GM19397 (cell line): ENCODE measurements around the gene TOR1AIP2.
A peak's percentile ranks its signal among the peaks of the same experiment; 100 is the strongest.

ENCODE experiments used
- ATAC-seq: cut with Tn5 transposase; IDR thresholded peaks from one replicate; pipeline ENCODE4 v1.9.1; 2021; ENCODE audit warnings: mild to moderate bottlenecking, moderate library complexity; ENCODE audit not compliant: unreplicated experiment

The TOR1AIP2 gene

DNA sequence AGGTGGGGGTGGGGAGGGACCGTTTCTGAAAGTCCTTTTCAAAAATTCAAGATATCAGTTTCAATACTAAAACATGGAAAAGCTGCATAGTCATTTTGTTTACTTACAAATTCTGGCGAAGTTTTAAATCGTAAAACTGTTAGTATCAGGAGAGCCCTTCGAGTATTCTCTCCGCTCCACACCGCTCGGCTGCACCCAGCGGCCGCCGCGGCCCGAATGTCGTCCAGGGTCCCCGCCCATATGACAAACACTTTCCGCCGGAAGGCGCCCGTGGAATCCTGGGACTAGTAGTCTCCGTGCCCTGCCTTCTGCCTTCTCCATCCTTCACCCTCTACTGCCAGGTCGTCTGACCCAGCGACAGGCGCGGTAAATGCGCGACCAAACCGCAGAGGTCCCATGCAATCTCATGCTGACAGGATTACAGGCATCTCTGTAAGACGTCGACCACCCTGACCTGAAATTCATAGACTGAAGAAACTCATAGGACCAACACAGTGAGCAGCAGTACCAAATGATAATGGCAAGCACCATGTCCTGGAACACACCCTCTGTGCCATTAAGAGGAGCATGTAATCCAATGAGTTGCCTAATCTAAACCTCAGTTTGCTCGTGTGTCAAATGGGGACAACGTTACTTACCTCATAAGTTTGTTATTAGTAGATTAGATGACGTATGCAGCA, at the start of gene TOR1AIP2:
TOR1AIP2 (minus strand) TSS at position 218 of the 680 bp plus-strand sequence. CDS start 25,138 bp downstream, outside the sequence.
- ATAC-seq, result peak; percentile 64

- ATAC-seq, result no peak
Measured at GRCh38 chr1:179926850-179927205, 49.2 kb upstream of the TOR1AIP2 start.

DNA sequence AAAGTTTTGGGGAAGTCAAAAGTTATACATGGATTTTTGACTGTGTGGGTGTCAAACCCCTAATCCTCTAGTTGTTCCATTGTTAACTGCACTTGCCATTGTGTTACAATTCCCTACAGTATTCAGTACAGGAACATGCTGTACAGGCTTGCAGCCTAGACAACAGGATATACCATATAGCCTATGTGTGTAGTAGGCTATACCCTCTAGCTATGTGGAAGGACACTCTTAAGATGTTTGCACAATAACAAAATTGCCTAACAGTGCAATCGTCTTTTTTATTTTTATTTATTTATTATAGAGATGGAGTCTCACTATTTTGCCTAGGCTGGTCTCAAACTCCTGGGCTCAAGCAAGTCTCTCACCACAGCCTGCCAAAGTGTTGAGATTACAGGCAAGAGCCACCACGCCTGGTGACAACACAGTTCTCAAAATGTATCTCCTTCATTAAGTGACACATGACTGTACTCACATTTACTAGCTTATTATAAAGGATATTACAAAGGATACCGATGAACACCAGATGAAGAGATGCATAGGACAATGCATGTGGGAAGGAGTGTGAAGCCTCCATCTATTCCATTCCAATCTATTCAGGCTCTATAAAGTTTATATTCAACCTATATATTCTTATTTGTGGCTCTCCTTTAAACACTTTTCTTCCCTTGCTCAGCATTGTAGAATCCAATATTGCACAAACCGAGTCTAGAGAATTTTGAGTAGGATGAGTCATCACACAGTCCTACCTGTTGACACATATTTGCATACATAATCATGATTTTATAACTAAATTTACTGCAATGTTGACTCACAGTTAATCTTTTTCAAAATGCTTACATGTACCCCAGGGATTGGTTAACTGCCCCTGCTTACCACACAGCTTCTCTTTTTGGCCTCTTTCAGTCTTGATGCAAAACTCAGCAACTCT, 48.6 kb upstream of the TOR1AIP2 start:
- ATAC-seq, result no peak

GRCh38 chr1:179925302-179925701, 47.7 kb upstream of the TOR1AIP2 start:
- ATAC-seq, result no peak

GRCh38 chr1:179924268-179924667, 46.7 kb upstream of the TOR1AIP2 start:
- ATAC-seq, result no peak

DNA sequence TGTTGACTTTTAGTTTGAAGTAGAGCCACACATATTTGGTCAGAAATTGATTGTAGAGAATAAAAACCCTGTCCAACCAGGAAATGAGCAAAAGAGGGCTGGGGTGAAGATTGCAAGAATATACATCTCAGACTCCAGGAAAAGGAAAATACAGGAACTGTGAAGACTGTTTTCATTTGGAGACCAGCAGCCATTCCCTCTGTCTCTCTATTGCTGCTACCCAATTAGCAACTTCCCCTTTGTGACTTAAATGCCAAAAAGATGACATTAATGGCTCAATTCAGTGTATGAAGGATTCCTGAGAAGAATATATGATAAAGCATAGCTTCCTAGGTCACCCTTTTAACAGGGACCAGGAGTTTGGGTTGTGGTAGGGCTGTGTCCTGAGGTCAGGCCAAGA, 45.4 kb upstream of the TOR1AIP2 start:
- no peak for ATAC-seq

GRCh38 chr1:179921981-179922872, 44.6 kb upstream of the TOR1AIP2 start:
- no peak for ATAC-seq

- no peak for ATAC-seq
Measured at GRCh38 chr1:179921472-179921871, 43.9 kb upstream of the TOR1AIP2 start.

GRCh38 chr1:179917601-179918429, 40.2 kb upstream of the TOR1AIP2 start:
- ATAC-seq, result no peak

- ATAC-seq, result no peak
Measured at GRCh38 chr1:179911812-179912211, 34.2 kb upstream of the TOR1AIP2 start.

DNA sequence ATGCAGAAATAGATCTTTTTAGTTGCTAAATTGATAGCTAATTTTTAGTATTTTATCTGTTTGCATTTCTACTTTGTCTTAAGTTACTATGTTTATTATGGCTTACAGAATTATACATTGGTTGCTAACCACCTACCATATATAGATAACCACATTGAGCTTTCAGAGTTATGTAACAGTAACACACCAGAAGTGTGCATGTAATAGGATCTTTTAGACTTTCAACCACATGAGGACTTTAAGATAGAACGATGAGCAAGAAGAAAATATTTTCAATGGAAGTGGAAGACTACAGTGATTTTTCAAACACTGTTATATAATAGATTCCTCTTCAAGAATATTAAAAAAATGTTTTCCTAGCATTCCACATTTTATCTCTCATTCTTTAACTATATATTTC, 33.3 kb upstream of the TOR1AIP2 start:
- ATAC-seq, result no peak

DNA sequence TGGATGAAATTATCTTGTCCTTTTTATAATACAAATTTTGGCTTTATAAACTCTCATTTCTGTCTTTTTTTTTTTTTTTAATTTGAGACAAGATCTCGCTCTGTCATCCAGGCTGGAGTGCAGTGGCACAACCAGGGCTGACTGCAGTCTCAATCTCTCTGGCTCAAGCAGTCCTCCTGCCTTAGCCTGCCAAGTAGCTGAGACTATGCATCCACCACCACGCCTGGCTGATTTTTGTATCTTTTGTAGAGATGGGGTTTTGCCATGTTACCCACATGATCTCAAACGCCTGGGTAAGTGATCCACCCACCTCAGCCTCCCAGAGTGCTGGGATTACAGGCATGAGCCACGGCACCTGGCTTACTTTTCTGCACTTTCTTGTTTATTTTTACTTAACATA, 12.0 kb upstream of the TOR1AIP2 start:
- no peak for ATAC-seq

GRCh38 chr1:179888071-179888470, 10.5 kb upstream of the TOR1AIP2 start:
- no peak for ATAC-seq

DNA sequence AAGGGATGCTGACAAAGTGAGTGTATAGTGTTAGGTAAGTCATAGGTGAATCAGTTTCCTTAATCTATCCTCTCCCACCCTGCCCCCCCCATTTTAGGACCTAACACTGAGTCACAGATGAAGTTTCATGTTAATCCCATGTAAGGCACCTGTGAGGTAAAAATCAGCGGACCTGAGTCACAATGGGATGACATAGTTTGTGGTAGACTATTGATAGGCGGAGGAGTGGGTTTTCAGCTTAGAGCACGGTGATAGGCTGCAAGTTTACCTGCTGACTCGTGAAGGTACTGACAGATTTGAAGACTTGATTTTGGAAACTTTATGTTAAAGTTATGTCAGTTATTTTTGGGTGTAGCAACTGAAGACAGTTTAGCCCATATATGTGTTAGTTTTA, 6.1 kb upstream of the TOR1AIP2 start:
- no peak for ATAC-seq

DNA sequence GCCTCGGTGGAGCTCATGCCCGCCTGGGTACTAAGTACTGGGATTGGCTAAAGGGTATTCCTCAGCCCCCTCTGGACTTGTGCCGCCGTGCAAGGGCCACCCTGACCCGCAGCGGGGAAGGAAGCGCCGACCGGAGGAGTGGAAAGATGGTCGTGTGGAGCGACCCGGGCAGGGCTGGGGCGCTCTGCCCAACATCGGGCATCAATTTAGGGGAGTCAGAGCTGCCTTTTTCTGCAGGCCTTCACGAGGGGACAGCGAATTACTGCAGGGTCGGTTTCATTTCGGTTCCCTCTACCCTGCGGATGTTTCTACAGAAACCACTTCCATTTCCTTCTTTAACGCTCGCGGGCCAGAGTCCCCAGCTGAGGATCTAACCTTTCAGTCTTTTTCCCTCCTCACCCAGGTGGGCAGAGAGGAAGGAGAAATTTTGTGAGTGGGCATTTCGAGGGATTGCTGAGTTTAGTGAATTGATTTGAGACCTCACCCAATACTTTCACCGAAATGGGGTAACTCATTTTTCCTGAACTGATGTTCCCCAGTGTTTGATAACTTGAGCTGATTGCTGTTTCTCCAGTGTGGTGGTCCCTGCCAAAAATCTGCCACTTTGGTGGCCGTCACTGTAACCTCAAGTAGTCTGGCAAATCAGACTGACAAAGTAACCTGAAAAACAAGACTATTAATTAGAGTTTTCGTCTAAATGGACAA, 5.6 kb upstream of the TOR1AIP2 start:
- ATAC-seq, result peak; percentile 19

- peak; percentile 79 for ATAC-seq
Measured at GRCh38 chr1:179882253-179883039, 4.8 kb upstream of the TOR1AIP2 start, which contains the start of gene TOR1AIP1. TOR1AIP1 (plus strand) TSS chr1:179882285; CDS start chr1:179882503, 218 bp downstream.

GRCh38 chr1:179881642-179882252, 4.1 kb upstream of the TOR1AIP2 start:
- ATAC-seq, result no peak

DNA sequence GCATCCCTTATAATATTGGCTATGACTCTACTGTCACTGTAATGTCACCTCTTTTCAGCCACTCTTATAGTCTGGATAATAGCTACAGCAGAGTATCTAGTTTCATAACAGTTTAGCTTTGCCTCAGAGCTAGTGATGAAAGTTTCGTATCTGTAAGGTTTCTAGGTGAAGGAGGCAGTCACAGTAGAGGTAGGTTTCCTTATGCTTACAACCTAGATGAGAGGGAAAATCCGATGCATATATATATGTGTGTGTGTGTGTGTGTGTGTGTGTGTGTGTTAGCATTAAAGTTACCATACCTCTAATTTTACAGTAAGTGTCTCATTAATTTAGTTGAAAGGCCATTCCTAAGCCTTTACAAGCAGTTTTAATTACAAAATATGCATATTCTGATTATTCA, 2.2 kb upstream of the TOR1AIP2 start:
- no peak for ATAC-seq
